Panc1 (cell line): Measurements from ENCODE around the gene IL13. TPM values are rescaled to one million over a fixed set of nuclear protein-coding genes. Genes with fewer than 3 reads are reported as not detected.

Experiments
- ATAC-seq: fragments of 200-7000 bp; cut with Tn5 transposase; 2 replicates; pipeline ENCODE4 v1.9.1; 2020; ENCODE audit warnings: mild to moderate bottlenecking, moderate library complexity
- BruUV-seq: library from RNA; stranded (reverse); fragments of 400-500 nt; replicated peaks from 2 replicates; lab custom pipeline; 2021; lab: Mats Ljungman, UMichigan
- CTCF ChIA-PET: fragments of 300-600 bp; sonication (Branson Sonifier 250); formaldehyde crosslinking; loops from one replicate; lab custom pipeline; 2022; ENCODE audit warnings: antibody characterized with exemption; lab: Charles Lee
- POLR2A ChIA-PET: fragments of 300-600 bp; sonication (Branson Sonifier 250); formaldehyde crosslinking; loops from one replicate; lab custom pipeline; 2022; ENCODE audit warnings: antibody characterized with exemption; lab: Charles Lee
- DNase-seq: peaks from one replicate; pipeline ENCODE4 v3.0.0-alpha.2; 2010; ENCODE audit warnings: low read depth, low spot score
- H3K27ac ChIP-seq: 2 replicates; pipeline ENCODE4 v1.5.1; 2011; ENCODE audit warnings: mild to moderate bottlenecking, low read length, inconsistent platforms
- H3K27me3 ChIP-seq: fragments of 200-500 bp; sonication (Bioruptor generic); 2 replicates; pipeline ENCODE4 v1.6.0; 2014; ENCODE audit warnings: low read length, inconsistent platforms; ENCODE audit not compliant: control insufficient read depth, insufficient read depth
- H3K36me3 ChIP-seq: fragments of 200-500 bp; sonication (Bioruptor generic); 2 replicates; pipeline ENCODE4 v1.5.1; 2014; ENCODE audit warnings: inconsistent platforms, mild to moderate bottlenecking, low read length, moderate library complexity; ENCODE audit not compliant: control insufficient read depth, insufficient read depth
- H3K4me1 ChIP-seq: 2 replicates; pipeline ENCODE4 v1.5.1; 2011; ENCODE audit warnings: inconsistent platforms, mild to moderate bottlenecking, low read length, moderate library complexity; ENCODE audit not compliant: control insufficient read depth, insufficient read depth
- H3K4me3 ChIP-seq, 2 experiments: 2 replicates each; pipeline ENCODE4 v1.5.1; 2011 to 2012; ENCODE audit warnings: low read depth in 2 of 2, low read length in 2 of 2, mild to moderate bottlenecking in 2 of 2, inconsistent platforms in 1 of 2, moderate library complexity in 1 of 2
- H3K9me3 ChIP-seq: fragments of 200-500 bp; sonication (Bioruptor generic); 2 replicates; pipeline ENCODE4 v1.5.1; 2014; ENCODE audit warnings: low read depth, mild to moderate bottlenecking, inconsistent platforms, low read length, moderate library complexity; ENCODE audit not compliant: control insufficient read depth, insufficient read depth
- CTCF ChIP-seq: fragments of 450-650 bp; IDR thresholded peaks from 2 replicates; pipeline ENCODE4 v1.5.1; 2017; ENCODE audit warnings: mild to moderate bottlenecking
- POLR2AphosphoS5 ChIP-seq: IDR thresholded peaks from 2 replicates; pipeline ENCODE4 v1.6.1; 2012; ENCODE audit warnings: mild to moderate bottlenecking, low read depth, low read length, moderate library complexity
- REST ChIP-seq, 2 experiments: IDR thresholded peaks; 2 replicates each; pipeline ENCODE4 v1.6.1; 2011 to 2012; ENCODE audit warnings: low read depth in 2 of 2, control low read depth in 1 of 2, low read length in 1 of 2, mild to moderate bottlenecking in 1 of 2, moderate library complexity in 1 of 2; ENCODE audit not compliant: insufficient read depth in 1 of 2
- SIN3A ChIP-seq: IDR thresholded peaks from 2 replicates; pipeline ENCODE4 v1.6.1; 2012; ENCODE audit warnings: low read depth, mild to moderate bottlenecking, low read length, moderate library complexity, borderline replicate concordance; ENCODE audit not compliant: insufficient read depth
- TCF7L2 ChIP-seq: IDR thresholded peaks from 2 replicates; pipeline ENCODE4 v1.6.1; 2011; ENCODE audit warnings: mild to moderate bottlenecking, low read depth, low read length, inconsistent platforms
- in situ Hi-C: cut with HindIII; loops from 2 replicates; pipeline ENCODE4 v1.10.0; 2016; ENCODE audit warnings: low sequenced_read_pairs, low pct_unique_long_range_greater_than_20kb
- intact Hi-C: fragments of 100-400 bp; cut with micrococcal nuclease; formaldehyde crosslinking; loops from one replicate; pipeline ENCODE4 v1.10.0; 2022; ENCODE audit not compliant: unreplicated experiment
- total RNA-seq: library from RNA; stranded (reverse); gene quantifications from one replicate; pipeline ENCODE4 v1.2.1, GENCODE V29; 2021; ENCODE audit not compliant: unreplicated experiment

IL13 gene
- total RNA-seq, 1 experiment from 2014 or later, result not detected

GRCh38 chr5:132688536-132689339 lies 30.8 kb downstream of the IL13 start:
- CTCF ChIA-PET, result no interaction called here
- no peaks in the 10 kb centered on the region for H3K9me3 ChIP-seq
- no peak overlapping the region for H3K4me3 ChIP-seq
- no peak for DNase-seq
- intact Hi-C loops, result no loop called here
- ATAC-seq, result no peak
- H3K27ac ChIP-seq, result no peak overlapping the region
- BruUV-seq, result no TSS peak
- H3K27me3 ChIP-seq, result no peaks in the 10 kb centered on the region
- in situ Hi-C loops, result no loop called here
- no peaks in the 10 kb centered on the region for H3K4me1 ChIP-seq
- POLR2A ChIA-PET, result no interaction called here
- TF ChIP-seq POLR2AphosphoS5 (no peak), SIN3A (no peak), REST (IDR thresholded peaks at IDR 0.05; ENCODE audit: insufficient read depth in 1 of 2, low read depth in 2 of 2, low read length in 1 of 2) (no peak), CTCF (no peak), TCF7L2 (no peak)
- H3K36me3 ChIP-seq, result no peaks in the 10 kb centered on the region

GRCh38 chr5:132689513-132689912 lies 31.5 kb downstream of the IL13 start:
- BruUV-seq, result no TSS peak
- no peaks in the 10 kb centered on the region for H3K36me3 ChIP-seq
- intact Hi-C loops, result no loop called here
- no peak overlapping the region for H3K27ac ChIP-seq
- no peaks in the 10 kb centered on the region for H3K27me3 ChIP-seq
- ChIA-PET POLR2A (no interaction called here), CTCF (interaction anchor here (0.5 kb wide), 1 partner anchor 321 kb away, joined by 4 read pairs; no protein-coding TSS in a partner anchor)
- no peaks in the 10 kb centered on the region for H3K9me3 ChIP-seq
- ATAC-seq (no peak), DNase-seq (no peak)
- in situ Hi-C loops, result no loop called here
- no peaks in the 10 kb centered on the region for H3K4me1 ChIP-seq
- no peak overlapping the region for H3K4me3 ChIP-seq
- TF ChIP-seq TCF7L2, result no peak
- no peak for TF ChIP-seq CTCF
- no peak for TF ChIP-seq SIN3A
- no peak for TF ChIP-seq REST (IDR thresholded peaks at IDR 0.05; ENCODE audit: insufficient read depth in 1 of 2, low read depth in 2 of 2, low read length in 1 of 2)
- no peak for TF ChIP-seq POLR2AphosphoS5
